HG02981 (cell line): Measurements from ENCODE around the gene CTNND2.
"Not testable (repeated sequence)": the region's sequence is repeated elsewhere in the genome, so short reads cannot be mapped to it uniquely, and the experiment has no call there.

ENCODE experiments used
- ATAC-seq: cut with Tn5 transposase; IDR thresholded peaks from one replicate; pipeline ENCODE4 v1.9.1; 2021; ENCODE audit warnings: mild to moderate bottlenecking, moderate library complexity; ENCODE audit not compliant: unreplicated experiment

Gene CTNND2

GRCh38 chr5:11681796-11682195, 222.4 kb downstream of the CTNND2 start:
- no peak for ATAC-seq

- ATAC-seq = no peak
Measured at GRCh38 chr5:11679676-11680075, 224.6 kb downstream of the CTNND2 start.

DNA sequence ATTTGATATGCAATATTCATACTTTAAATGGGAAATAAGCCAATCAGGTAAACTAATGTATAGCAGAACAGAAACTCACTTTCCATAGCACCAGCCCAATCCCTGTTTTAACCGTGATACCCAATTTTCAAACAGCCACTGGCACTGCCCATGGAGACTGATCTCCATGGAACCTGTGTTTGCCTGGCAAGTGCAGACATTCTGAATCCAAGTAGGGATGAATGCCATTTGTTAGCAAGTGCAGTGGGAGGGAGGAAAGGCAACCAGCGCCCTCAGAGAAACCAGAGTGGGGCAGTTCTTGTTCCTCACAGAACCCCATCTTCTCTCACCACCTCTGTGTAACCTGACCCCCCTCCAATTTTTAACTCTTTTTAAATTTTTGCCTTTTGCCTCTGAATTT, 229.1 kb downstream of the CTNND2 start:
- ATAC-seq = no peak

- no peak for ATAC-seq
Measured at GRCh38 chr5:11672385-11673085, 231.7 kb downstream of the CTNND2 start.

GRCh38 chr5:11658376-11658775, 245.9 kb downstream of the CTNND2 start:
- ATAC-seq = no peak

GRCh38 chr5:11656916-11657315, 247.3 kb downstream of the CTNND2 start:
- no peak for ATAC-seq

DNA sequence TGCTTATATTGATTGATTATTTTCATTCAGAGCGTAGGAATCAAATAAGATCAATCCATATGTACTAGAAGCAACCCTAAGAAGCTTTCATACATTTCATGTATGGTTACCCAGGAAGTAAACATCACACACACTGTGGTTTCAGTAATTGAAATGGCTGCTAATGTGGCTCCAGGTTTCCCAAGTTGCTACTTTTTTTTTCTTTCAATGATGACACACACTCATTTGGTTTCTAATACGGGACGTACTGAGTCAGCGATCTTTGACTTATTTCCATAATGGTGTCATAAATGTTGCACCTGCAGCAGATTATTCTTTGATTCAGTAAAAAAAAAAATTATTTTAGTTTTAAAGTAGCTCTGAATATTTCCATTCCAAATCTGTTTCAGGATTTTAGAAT, 248.6 kb downstream of the CTNND2 start:
- no peak for ATAC-seq

GRCh38 chr5:11650936-11651335, 253.3 kb downstream of the CTNND2 start:
- no peak for ATAC-seq

- no peak for ATAC-seq
Measured at GRCh38 chr5:11646141-11646540, 258.1 kb downstream of the CTNND2 start.

DNA sequence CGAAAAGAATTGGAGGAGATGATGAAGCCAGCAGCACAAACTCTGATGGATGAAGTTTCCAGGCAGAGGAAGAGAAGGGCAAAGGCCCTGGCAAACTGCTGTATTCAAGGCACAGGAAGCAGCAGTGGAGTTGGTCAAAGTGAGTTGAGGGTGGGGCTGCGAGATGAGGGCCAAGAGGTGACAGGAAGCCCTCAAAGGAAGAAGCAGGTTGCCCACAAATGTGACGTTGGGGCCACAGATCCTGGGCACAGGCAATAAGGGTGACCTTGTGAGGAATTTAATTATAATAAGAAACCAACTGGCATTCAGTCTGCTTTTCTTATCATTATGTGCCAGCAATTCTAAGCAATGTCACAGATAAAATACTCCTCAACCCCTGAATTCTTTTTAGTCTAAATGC, 261.8 kb downstream of the CTNND2 start:
- no peak for ATAC-seq

- no peak for ATAC-seq
Measured at GRCh38 chr5:11640158-11640873, 263.9 kb downstream of the CTNND2 start.

- ATAC-seq = no peak
Measured at GRCh38 chr5:11622785-11623184, 281.5 kb downstream of the CTNND2 start.

- no peak for ATAC-seq
Measured at GRCh38 chr5:11620172-11620571, 284.1 kb downstream of the CTNND2 start.

DNA sequence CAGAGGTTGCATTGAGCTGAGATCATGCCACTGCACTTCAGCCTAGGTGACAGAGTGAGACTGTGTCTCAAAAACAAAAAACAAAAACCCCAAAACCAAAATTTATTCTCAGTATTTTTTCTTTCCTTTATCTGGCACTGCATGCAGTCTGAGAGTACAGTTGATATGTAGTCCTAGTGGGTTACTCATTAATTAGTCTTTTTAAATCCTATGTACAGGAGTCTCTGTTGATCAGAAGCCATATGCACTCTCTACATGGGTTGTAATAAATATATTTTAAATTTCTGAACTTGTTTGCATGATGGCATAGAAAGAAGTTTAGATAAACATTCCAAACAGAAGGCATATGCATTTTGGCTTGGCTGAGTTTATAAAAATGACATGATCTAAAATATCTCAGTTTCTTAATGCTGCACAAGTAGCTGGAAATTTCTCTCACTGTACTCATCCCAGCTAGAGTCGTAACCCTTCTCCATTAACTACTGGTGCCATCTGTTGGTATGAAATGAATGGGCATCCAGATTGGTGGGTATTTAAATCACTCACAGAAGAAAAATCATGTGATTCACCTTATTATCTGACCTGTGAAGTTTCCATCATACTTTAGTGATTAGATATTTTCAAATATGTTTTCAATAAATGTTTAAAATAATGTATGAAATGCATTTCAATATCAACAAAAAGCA, 284.8 kb downstream of the CTNND2 start:
- ATAC-seq = no peak

GRCh38 chr5:11617080-11617479, 287.2 kb downstream of the CTNND2 start:
- no peak for ATAC-seq

DNA sequence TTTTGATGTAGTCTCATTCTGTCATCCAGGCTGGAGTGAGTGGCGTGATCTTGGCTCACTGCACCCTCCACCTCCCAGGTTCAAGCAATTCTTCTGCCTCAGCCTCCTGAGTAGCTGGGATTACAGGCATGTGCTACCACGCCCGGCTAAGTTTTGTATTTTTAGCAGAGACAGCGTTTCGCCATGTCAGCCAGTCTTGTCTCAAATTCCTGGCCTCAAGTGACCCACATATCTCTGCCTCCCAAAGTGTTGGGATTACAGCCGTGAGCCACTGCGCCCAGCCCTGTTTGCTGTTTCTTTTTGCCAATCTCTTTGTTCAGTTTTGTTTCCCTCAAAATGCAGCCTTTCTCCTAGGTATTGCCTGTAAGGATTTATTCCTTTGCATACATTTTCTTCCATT, 287.6 kb downstream of the CTNND2 start:
- ATAC-seq = not testable (repeated sequence)

GRCh38 chr5:11611011-11611410, 293.2 kb downstream of the CTNND2 start:
- no peak for ATAC-seq

- no peak for ATAC-seq
Measured at GRCh38 chr5:11609570-11610303, 294.5 kb downstream of the CTNND2 start.

DNA sequence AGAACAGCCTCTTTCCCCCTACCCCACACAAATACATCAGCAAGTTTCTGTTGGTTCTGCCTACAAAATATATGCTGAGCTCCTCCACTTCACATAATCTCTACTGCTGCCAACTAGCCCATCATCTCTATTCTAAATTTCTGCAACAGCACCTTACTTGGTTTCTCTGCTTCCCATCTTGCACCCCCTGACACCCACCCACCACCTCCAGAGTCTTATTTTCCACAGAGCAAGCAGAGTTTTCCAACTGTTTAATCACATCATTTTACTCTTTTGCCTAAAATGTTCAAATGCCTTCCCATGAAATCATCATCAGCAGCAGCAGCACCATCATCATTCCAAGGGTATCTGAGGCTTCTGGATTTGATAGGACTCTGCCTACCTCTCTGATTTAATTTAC, 295.7 kb downstream of the CTNND2 start:
- ATAC-seq = no peak

DNA sequence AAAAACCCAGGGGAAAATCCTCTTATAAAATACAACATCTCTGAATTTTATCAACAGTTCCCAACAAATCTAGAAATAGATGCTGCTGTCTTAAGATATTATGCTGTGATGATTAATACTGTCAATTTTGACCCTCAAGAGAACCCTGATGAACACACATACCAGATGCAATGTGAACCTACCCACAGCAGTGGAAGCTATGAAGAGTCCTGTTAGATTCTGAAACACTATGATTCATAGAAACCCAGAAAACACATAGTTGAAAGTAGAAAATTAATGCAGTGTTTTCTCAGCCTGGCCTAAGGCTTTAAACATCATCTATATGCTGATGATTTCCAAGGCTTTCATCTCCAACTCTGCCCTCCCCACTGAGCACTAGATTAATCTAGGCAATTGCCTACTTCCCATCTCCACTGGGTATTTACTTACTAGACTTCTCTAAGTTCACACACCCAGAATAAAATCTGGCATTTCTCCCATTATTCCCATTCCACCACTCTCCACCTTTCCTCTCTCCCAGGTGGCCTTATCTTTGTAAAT, 296.2 kb downstream of the CTNND2 start:
- ATAC-seq = no peak

GRCh38 chr5:11602298-11602697, 301.9 kb downstream of the CTNND2 start:
- no peak for ATAC-seq
